HT-29 (cell line): ENCODE measurements around the gene CUX1. TPM values are rescaled to one million over a fixed set of nuclear protein-coding genes. Genes with fewer than 3 reads are reported as not detected.
"Not testable (repeated sequence)": the region's sequence is repeated elsewhere in the genome, so short reads cannot be mapped to it uniquely, and the experiment has no call there.

Experiments
- DNase-seq: peaks from one replicate; pipeline ENCODE4 v3.0.0-alpha.2; 2015; ENCODE audit warnings: low spot score
- total RNA-seq: library from RNA; depleted of rRNA; stranded (reverse); fragments of >200 nt; shearing (Covaris generic); gene quantifications from 2 replicates; pipeline ENCODE4 v1.2.3, GENCODE V29; 2014

CUX1 gene
- total RNA-seq, 1 experiment from 2014 or later = 48.3 TPM

- no peak for DNase-seq
Observed at GRCh38 chr7:101869026-101869900, 51.8 kb downstream of the CUX1 start.

GRCh38 chr7:101869901-101870290 lies 52.5 kb downstream of the CUX1 start:
- DNase-seq = no peak

- DNase-seq = peak; percentile 91
Observed at GRCh38 chr7:101870361-101871062, 53.1 kb downstream of the CUX1 start.

- DNase-seq = no peak
Observed at GRCh38 chr7:101871351-101871750, 53.9 kb downstream of the CUX1 start.

- no peak for DNase-seq
Observed at GRCh38 chr7:101874028-101874427, 56.6 kb downstream of the CUX1 start.

- no peak for DNase-seq
Observed at GRCh38 chr7:101875283-101875846, 57.9 kb downstream of the CUX1 start.

- no peak for DNase-seq
Observed at GRCh38 chr7:101877882-101878591, 60.6 kb downstream of the CUX1 start.

- DNase-seq = no peak
Observed at GRCh38 chr7:101878938-101879337, 61.5 kb downstream of the CUX1 start.

- DNase-seq = no peak
Observed at GRCh38 chr7:101879565-101879964, 62.1 kb downstream of the CUX1 start.

- no peak for DNase-seq
Observed at GRCh38 chr7:101880282-101881054, 63.0 kb downstream of the CUX1 start.

- DNase-seq = peak; percentile 16
Observed at GRCh38 chr7:101882005-101882421, 64.6 kb downstream of the CUX1 start.

GRCh38 chr7:101882595-101883564 lies 65.5 kb downstream of the CUX1 start:
- DNase-seq = peak; percentile 95

GRCh38 chr7:101884671-101885596 lies 67.5 kb downstream of the CUX1 start:
- DNase-seq = no peak

GRCh38 chr7:101885597-101885955 lies 68.2 kb downstream of the CUX1 start:
- DNase-seq = no peak

- DNase-seq = not testable (repeated sequence)
Observed at GRCh38 chr7:101887352-101887751, 69.9 kb downstream of the CUX1 start.

GRCh38 chr7:101888564-101888963 lies 71.1 kb downstream of the CUX1 start:
- DNase-seq = not testable (repeated sequence)

- DNase-seq = no peak
Observed at GRCh38 chr7:101890749-101891523, 73.5 kb downstream of the CUX1 start.
